A549 (cell line): ENCODE results near the gene GDF2. TPM values are rescaled to one million over a fixed set of nuclear protein-coding genes. Genes with fewer than 3 reads are reported as not detected.
A peak's percentile ranks its signal among the peaks of the same experiment; 100 is the strongest.

Experiments used
- ATAC-seq, 2 experiments: fragments of 200-7000 bp in 1 of 2; fragments of >200 bp in 1 of 2; cut with Nextera tagmentation in 1 of 2; cut with Tn5 transposase in 1 of 2; 3 replicates each; pipeline versions ENCODE4 v1.8.0 to v1.9.1; 2018 to 2020; ENCODE audit warnings: mild to moderate bottlenecking in 1 of 2, moderate library complexity in 1 of 2
- CTCF ChIA-PET: fragments of 300-600 bp; sonication (Branson Sonifier 250); formaldehyde crosslinking; extraction: SDS; loops from one replicate; lab custom pipeline; 2021; ENCODE audit warnings: antibody characterized with exemption, inconsistent platforms; lab: Yijun Ruan, JAX
- POLR2A ChIA-PET: fragments of 350-600 bp; formaldehyde crosslinking; extraction: SDS; loops from one replicate; lab custom pipeline; 2021; ENCODE audit warnings: antibody characterized with exemption, inconsistent platforms; lab: Yijun Ruan, JAX
- DNase-seq, 2 experiments: peaks; one replicate each; pipeline versions ENCODE4 v3.0.0 to v3.0.0-alpha.2; 2011 to 2016; ENCODE audit warnings: low read depth in 1 of 2, low spot score in 1 of 2
- FAIRE-seq: peaks from 2 replicates; lab custom pipeline; 2011; peaks lifted over from hg19 to GRCh38; lab: Jason Lieb, UNC
- H3K27ac ChIP-seq, 2 experiments: fragments of >200 bp; sonication (Bioruptor Twin); formaldehyde crosslinking; 3 replicates each; pipeline ENCODE4 v1.5.1; 2016 to 2017
- H3K4me1 ChIP-seq: fragments of >200 bp; sonication (Bioruptor Twin); formaldehyde crosslinking; 3 replicates; pipeline ENCODE4 v1.6.1; 2016
- H3K4me2 ChIP-seq: fragments of >200 bp; sonication (Bioruptor Twin); formaldehyde crosslinking; 3 replicates; pipeline ENCODE4 v1.6.1; 2016
- H3K4me3 ChIP-seq: fragments of >200 bp; sonication (Bioruptor Twin); formaldehyde crosslinking; 3 replicates; pipeline ENCODE4 v1.5.1; 2016
- H3K9me3 ChIP-seq: fragments of >200 bp; sonication (Bioruptor Twin); formaldehyde crosslinking; 3 replicates; pipeline ENCODE4 v1.6.1; 2016
- BCL3 ChIP-seq: fragments of >200 bp; sonication (Bioruptor Twin); formaldehyde crosslinking; IDR thresholded peaks from 3 replicates; pipeline ENCODE4 v1.6.1; 2016
- BHLHE40 ChIP-seq: IDR thresholded peaks from 2 replicates; pipeline ENCODE4 v1.6.1; 2012; ENCODE audit warnings: low read depth, low read length, inconsistent platforms
- CEBPB ChIP-seq, 2 experiments: fragments of >200 bp in 1 of 2; sonication (Bioruptor Twin) in 1 of 2; formaldehyde crosslinking in 1 of 2; IDR thresholded peaks; 2 replicates each; pipeline ENCODE4 v1.6.1; 2012 to 2016
- CHD2 ChIP-seq: fragments of 150-350 bp; IDR thresholded peaks from 2 replicates; pipeline ENCODE4 v1.6.1; 2014; ENCODE audit warnings: low read length; ENCODE audit not compliant: partially characterized antibody
- CHD4 ChIP-seq: fragments of 200-600 bp; sonication (generic); IDR thresholded peaks from 2 replicates; pipeline ENCODE4 v1.6.1; 2016; ENCODE audit warnings: antibody characterized with exemption, mild to moderate bottlenecking, borderline replicate concordance
- CTCF ChIP-seq: fragments of >200 bp; sonication (Bioruptor Twin); formaldehyde crosslinking; IDR thresholded peaks from 3 replicates; pipeline ENCODE4 v1.5.1; 2016
- FOSL2 ChIP-seq, 2 experiments: fragments of 450-650 bp in 1 of 2; fragments of >200 bp in 1 of 2; sonication (Bioruptor Twin) in 1 of 2; formaldehyde crosslinking; IDR thresholded peaks; 2 replicates each; pipeline versions ENCODE4 v1.5.0 to v1.6.1; 2016 to 2020; ENCODE audit warnings: mild to moderate bottlenecking in 1 of 2, moderate library complexity in 1 of 2
- FOXS1 ChIP-seq: fragments of 250-450 bp; sonication (Bioruptor Pico); IDR thresholded peaks from 2 replicates; pipeline ENCODE4 v1.5.0; 2020; ENCODE audit warnings: mild to moderate bottlenecking, moderate library complexity
- HMGXB4 ChIP-seq: fragments of 250-450 bp; sonication (Bioruptor Pico); IDR thresholded peaks from 2 replicates; pipeline ENCODE4 v1.5.0; 2021; ENCODE audit warnings: mild to moderate bottlenecking, moderate library complexity, borderline replicate concordance
- HOXA7 ChIP-seq: fragments of 250-450 bp; sonication (Bioruptor Pico); IDR thresholded peaks from 2 replicates; pipeline ENCODE4 v1.5.0; 2020; ENCODE audit warnings: mild to moderate bottlenecking, moderate library complexity
- HOXB13 ChIP-seq: fragments of 250-450 bp; sonication (Bioruptor Pico); IDR thresholded peaks from 2 replicates; pipeline ENCODE4 v1.5.0; 2020; ENCODE audit warnings: low read depth, mild to moderate bottlenecking, moderate library complexity
- NPAS2 ChIP-seq: fragments of 250-450 bp; sonication (Bioruptor Pico); IDR thresholded peaks from 2 replicates; pipeline ENCODE4 v1.8.0; 2022; ENCODE audit warnings: mild to moderate bottlenecking, moderate library complexity, borderline replicate concordance
- NR3C1 ChIP-seq: fragments of >200 bp; sonication (Bioruptor Twin); formaldehyde crosslinking; IDR thresholded peaks from 3 replicates; pipeline ENCODE4 v1.6.1; 2017
- PHF8 ChIP-seq: fragments of 200-600 bp; sonication (generic); IDR thresholded peaks from 2 replicates; pipeline ENCODE4 v1.6.1; 2016; ENCODE audit warnings: low read depth, mild to moderate bottlenecking, antibody characterized with exemption, moderate library complexity, borderline replicate concordance
- RAD21 ChIP-seq, 2 experiments: fragments of >200 bp in 1 of 2; sonication (Bioruptor Twin) in 1 of 2; formaldehyde crosslinking in 1 of 2; IDR thresholded peaks in 1 of 2; conservative IDR thresholded peaks in 1 of 2; 2 replicates in 1 of 2; 3 replicates in 1 of 2; pipeline ENCODE4 v1.6.1; 2012 to 2018; ENCODE audit warnings: inconsistent platforms in 1 of 2
- RARB ChIP-seq: fragments of 250-450 bp; sonication (Bioruptor Pico); IDR thresholded peaks from 2 replicates; pipeline ENCODE4 v1.8.0; 2021; ENCODE audit warnings: mild to moderate bottlenecking, moderate library complexity
- SMC3 ChIP-seq: fragments of >200 bp; sonication (Bioruptor Twin); formaldehyde crosslinking; IDR thresholded peaks from 3 replicates; pipeline ENCODE4 v1.6.1; 2018; ENCODE audit warnings: inconsistent platforms
- TP53 ChIP-seq: fragments of 250-450 bp; sonication (Bioruptor Pico); IDR thresholded peaks from 2 replicates; pipeline ENCODE4 v1.5.0; 2021; ENCODE audit warnings: mild to moderate bottlenecking, moderate library complexity
- USF2 ChIP-seq: fragments of 450-650 bp; IDR thresholded peaks from 2 replicates; pipeline ENCODE4 v1.6.1; 2014; ENCODE audit warnings: antibody characterized with exemption
- ZSCAN20 ChIP-seq: fragments of 250-450 bp; sonication (Bioruptor Pico); IDR thresholded peaks from 2 replicates; pipeline ENCODE4 v1.8.0; 2022; ENCODE audit warnings: mild to moderate bottlenecking, moderate library complexity
- WGBS: methylation state at CpG from one replicate; pipeline ENCODE4 v1.1.6; 2017; ENCODE audit errors: missing lambda C conversion rate; 5-methylcytosine and 5-hydroxymethylcytosine counted together
- polyA plus RNA-seq, 4 experiments: library from polyadenylated mRNA; depleted of rRNA in 3 of 4; stranded (reverse); fragments of >200 nt; fragmentation: RNase III in 1 of 4; extraction: RNeasy Plus Mini Kit Qiagen cat#74134 plus additional on column Dnase treatment in 1 of 4; gene quantifications; 2 replicates in 3 of 4; 3 replicates in 1 of 4; pipeline ENCODE4 v1.2.3, GENCODE V29; 2011 to 2017

GDF2 gene
- polyA plus RNA-seq, 2 of the 4 experiments (the other 2 are of a cell fraction) = not detected

GRCh38 chr10:47354165-47354564 is 31.9 kb downstream of the GDF2 start:
- FAIRE-seq (no peak), DNase-seq (peak; percentile 45 to 51), ATAC-seq (peak; percentile 74 to 85; a peak in 5 of 6 replicates)
- Histone ChIP-seq H3K4me1 (no peaks in the 10 kb centered on the region), H3K9me3 (no peaks in the 10 kb centered on the region), H3K4me3 (no peak overlapping the region), H3K27ac (no peak overlapping the region), H3K4me2 (no peak overlapping the region)
- ChIA-PET POLR2A (no interaction called here), CTCF (interaction anchor here (0.5 to 3.2 kb wide), 11 partner anchors 9 to 696 kb away, joined by 3 to 17 read pairs (median 4); no protein-coding TSS in a partner anchor)
- TF ChIP-seq RAD21 (conservative IDR thresholded peaks at IDR 0.05 in 1 of 2, IDR thresholded peaks at IDR 0.05 in 1 of 2) (peak; percentile 58 to 60), CTCF (peak; percentile 40), SMC3 (peak; percentile 45), HOXA7 (CRISPR knock-in tag) (no peak)
- WGBS = 59% methylated on average over 2 of the region's 4 CpGs

GRCh38 chr10:47354900-47355299 is 32.6 kb downstream of the GDF2 start:
- WGBS = 70% methylated on average over 1 of the region's 1 CpG
- FAIRE-seq (no peak), ATAC-seq (no peak), DNase-seq (no peak)
- CTCF ChIA-PET = interaction anchor here (0.9 to 3.2 kb wide), 9 partner anchors 10 to 330 kb away, joined by 3 to 17 read pairs (median 6); no protein-coding TSS in a partner anchor
- no peak overlapping the region for H3K27ac ChIP-seq
- no peak for TF ChIP-seq ZSCAN20 (CRISPR knock-in tag)
- TF ChIP-seq TP53 (CRISPR knock-in tag) = no peak
- no peak for TF ChIP-seq HOXB13 (CRISPR knock-in tag)
- no peak for TF ChIP-seq FOSL2 (IDR thresholded peaks at IDR 0.05)
- no peak for TF ChIP-seq FOSL2 (CRISPR knock-in tag; IDR thresholded peaks at IDR 0.05)
- no peak for TF ChIP-seq CHD2
- no peak for TF ChIP-seq BHLHE40
- H3K4me1 ChIP-seq = no peaks in the 10 kb centered on the region
- POLR2A ChIA-PET = no interaction called here
- no peaks in the 10 kb centered on the region for H3K9me3 ChIP-seq
- H3K4me2 ChIP-seq = no peak overlapping the region
- H3K4me3 ChIP-seq = no peak overlapping the region

- FAIRE-seq = no peak
- no peak for TF ChIP-seq RARB (CRISPR knock-in tag)
- TF ChIP-seq CEBPB (IDR thresholded peaks at IDR 0.05) = no peak
- TF ChIP-seq, all 56 proteins: peak for 0
- H3K9me3 ChIP-seq = no peaks in the 10 kb centered on the region
- H3K4me3 ChIP-seq = no peak overlapping the region
- WGBS = 50% methylated on average over 4 of the region's 5 CpGs
- no peak overlapping the region for H3K4me2 ChIP-seq
- no peak for ATAC-seq
- ChIA-PET CTCF (interaction anchor here (1.1 kb wide), 1 partner anchor 309 kb away, joined by 5 read pairs; no protein-coding TSS in a partner anchor), POLR2A (no interaction called here)
- H3K27ac ChIP-seq = no peak overlapping the region
- no peaks in the 10 kb centered on the region for H3K4me1 ChIP-seq
- DNase-seq = no peak
Observed at GRCh38 chr10:47356708-47357107, 34.5 kb downstream of the GDF2 start.

- POLR2A ChIA-PET = no interaction called here
- Histone ChIP-seq H3K4me3 (no peak overlapping the region), H3K27ac (no peak overlapping the region), H3K9me3 (no peaks in the 10 kb centered on the region), H3K4me1 (no peaks in the 10 kb centered on the region), H3K4me2 (no peak overlapping the region)
- no peak for ATAC-seq
- no peak for FAIRE-seq
- no peak for DNase-seq
- 73% methylated on average over 9 of the region's 12 CpGs for WGBS
- TF ChIP-seq NPAS2 (CRISPR knock-in tag) (no peak), NR3C1 (no peak), USF2 (no peak), CHD4 (no peak), HOXA7 (CRISPR knock-in tag) (no peak), RARB (CRISPR knock-in tag) (no peak), FOXS1 (CRISPR knock-in tag) (no peak), FOSL2 (IDR thresholded peaks at IDR 0.05) (no peak), FOSL2 (CRISPR knock-in tag; IDR thresholded peaks at IDR 0.05) (no peak), BCL3 (no peak), CEBPB (IDR thresholded peaks at IDR 0.05) (no peak), HMGXB4 (CRISPR knock-in tag) (no peak), PHF8 (no peak)
- CTCF ChIA-PET = interaction anchor here (0.8 to 5.0 kb wide), 2 partner anchors 13 to 16 kb away, joined by 3 to 27 read pairs; no protein-coding TSS in a partner anchor
Observed at GRCh38 chr10:47357131-47357582, 34.9 kb downstream of the GDF2 start.
